ENCODE data around the gene MELK.

The MELK gene

GRCh38 chr9:36677611-36678010 lies 104.9 kb downstream of the MELK start:
- peak overlapping the region; percentile 0; the same call in 1 of the 2 replicates for H3K27ac ChIP-seq
- no peak for TF ChIP-seq CTCF (conservative IDR thresholded peaks at IDR 0.05)

GRCh38 chr9:36679710-36680109 lies 107.0 kb downstream of the MELK start:
- no peak for TF ChIP-seq CTCF (conservative IDR thresholded peaks at IDR 0.05)
- no peak overlapping the region for H3K27ac ChIP-seq

GRCh38 chr9:36686471-36686870 lies 113.8 kb downstream of the MELK start:
- H3K27ac ChIP-seq, result no peak overlapping the region
- TF ChIP-seq CTCF (conservative IDR thresholded peaks at IDR 0.05), result no peak

- no peak for TF ChIP-seq CTCF (conservative IDR thresholded peaks at IDR 0.05)
- H3K27ac ChIP-seq, result no peak overlapping the region
Measured at GRCh38 chr9:36690412-36691168, 117.9 kb downstream of the MELK start.

- H3K27ac ChIP-seq, result no peak overlapping the region
- no peak for TF ChIP-seq CTCF (conservative IDR thresholded peaks at IDR 0.05)
Measured at GRCh38 chr9:36691671-36692070, 119.0 kb downstream of the MELK start.

- H3K27ac ChIP-seq, result no peak overlapping the region
- no peak for TF ChIP-seq CTCF (conservative IDR thresholded peaks at IDR 0.05)
Measured at GRCh38 chr9:36698984-36699383, 126.3 kb downstream of the MELK start.

- H3K27ac ChIP-seq, result no peak overlapping the region
- TF ChIP-seq CTCF (conservative IDR thresholded peaks at IDR 0.05), result no peak
Measured at GRCh38 chr9:36704148-36704547, 131.5 kb downstream of the MELK start.
